Measurements from ENCODE around the gene UBXN7.

The UBXN7 gene

GRCh38 chr3:196397941-196398340 lies 34.3 kb downstream of the UBXN7 start (continued):
- TF ChIP-seq ZNF776 (tag by site-specific recombination; IDR thresholded peaks at IDR 0.05; ENCODE audit: borderline replicate concordance) = no peak
- no peak for TF ChIP-seq ZNF266 (tag by site-specific recombination; IDR thresholded peaks at IDR 0.05; ENCODE audit: low read depth)
- no peak for TF ChIP-seq ZNF433 (tag by site-specific recombination; IDR thresholded peaks at IDR 0.05; ENCODE audit: low read depth)
- no peak for TF ChIP-seq PATZ1 (tag by site-specific recombination; IDR thresholded peaks at IDR 0.05)
- no peak for TF ChIP-seq ZNF155 (tag by site-specific recombination; IDR thresholded peaks at IDR 0.05)
- TF ChIP-seq ZNF362 (tag by site-specific recombination; IDR thresholded peaks at IDR 0.05) = no peak
- no peak for TF ChIP-seq ZNF777 (tag by site-specific recombination; IDR thresholded peaks at IDR 0.05; ENCODE audit: borderline replicate concordance)

- no peak overlapping the region for H3K4me3 ChIP-seq (ENCODE audit: low read depth, low read length)
- H3K36me3 ChIP-seq (ENCODE audit: control insufficient read depth in 2 of 2, insufficient read depth in 1 of 2, low read length in 2 of 2) = peaks cover 19 to 53% of the 10 kb centered on the region in 2 experiments; a peak in 2 of 3 replicates
- TF ChIP-seq ZBTB11 (tag by site-specific recombination; conservative IDR thresholded peaks at IDR 0.05; ENCODE audit: low read depth) (no peak), SCRT2 (tag by site-specific recombination; IDR thresholded peaks at IDR 0.05) (peak; percentile 44), ZNF121 (tag by site-specific recombination; IDR thresholded peaks at IDR 0.05) (peak; percentile 67), MYNN (tag by site-specific recombination; IDR thresholded peaks at IDR 0.05; ENCODE audit: borderline replicate concordance) (no peak), SCRT1 (tag by site-specific recombination; IDR thresholded peaks at IDR 0.05; ENCODE audit: borderline replicate concordance) (0 out of 2 replicates have a peak, but pooled peaks have one; percentile 22)
- POLR2A ChIA-PET = no interaction called here
- H3K9me3 ChIP-seq (ENCODE audit: control insufficient read depth, insufficient read depth, low read depth, low read length) = no peaks in the 10 kb centered on the region
- CTCF ChIA-PET = no interaction called here
- H3K27ac ChIP-seq (ENCODE audit: extremely low read depth, low read depth, low read length) = no peak overlapping the region
- H3K4me1 ChIP-seq (ENCODE audit: control insufficient read depth, insufficient read depth, low read length) = 0 out of 2 replicates have a peak, but pooled peaks cover 2% of the 10 kb centered on the region
Observed at GRCh38 chr3:196390116-196390515, 42.1 kb downstream of the UBXN7 start.

GRCh38 chr3:196388956-196389355 lies 43.3 kb downstream of the UBXN7 start:
- Histone ChIP-seq H3K4me1 (ENCODE audit: control insufficient read depth, insufficient read depth, low read length) (0 out of 2 replicates have a peak, but pooled peaks cover 2% of the 10 kb centered on the region), H3K9me3 (ENCODE audit: control insufficient read depth, insufficient read depth, low read depth, low read length) (no peaks in the 10 kb centered on the region), H3K27ac (ENCODE audit: extremely low read depth, low read depth, low read length) (no peak overlapping the region), H3K4me3 (ENCODE audit: low read depth, low read length) (no peak overlapping the region), H3K36me3 (ENCODE audit: control insufficient read depth in 2 of 2, insufficient read depth in 1 of 2, low read length in 2 of 2) (peaks cover 19 to 46% of the 10 kb centered on the region in 2 experiments; a peak in 2 of 3 replicates)
- TF ChIP-seq ZNF366 (tag by site-specific recombination; conservative IDR thresholded peaks at IDR 0.05) = no peak
- no peak for TF ChIP-seq ZNF658 (tag by site-specific recombination; IDR thresholded peaks at IDR 0.05)
- no peak for TF ChIP-seq REPIN1 (tag by site-specific recombination; IDR thresholded peaks at IDR 0.05; ENCODE audit: low read depth)
- TF ChIP-seq ZFP3 (tag by site-specific recombination; IDR thresholded peaks at IDR 0.05; ENCODE audit: low read depth) = no peak
- no peak for TF ChIP-seq ZNF10 (tag by site-specific recombination; IDR thresholded peaks at IDR 0.05)
- ChIA-PET POLR2A (no interaction called here), CTCF (interaction anchor here (0.7 kb wide), 1 partner anchor 39 kb away, joined by 3 read pairs; no protein-coding TSS in a partner anchor)

All from HEK293 (cell line).